Cardiac fibroblast (primary cell): ENCODE measurements around the gene HIVEP2.

Source experiments
- DNase-seq, 2 donors: peaks; one replicate each; pipeline versions ENCODE4 v3.0.0 to v3.0.0-alpha.2; 2010; ENCODE audit warnings: low read depth in 2 of 2
- H3K4me3 ChIP-seq, 2 donors: replicated peaks in 1 of 2; 1 replicate in 1 of 2; 2 replicates in 1 of 2; pipeline ENCODE4 v1.5.1; 2011; ENCODE audit warnings: low read depth in 2 of 2, low read length in 2 of 2, mild to moderate bottlenecking in 2 of 2, moderate library complexity in 1 of 2
- TF ChIP-seq, protein P1 (sequence below): IDR thresholded peaks from one replicate; pipeline ENCODE4 v1.5.1; 2011; ENCODE audit warnings: low read depth, mild to moderate bottlenecking, low read length, inconsistent platforms

HIVEP2 gene

DNA sequence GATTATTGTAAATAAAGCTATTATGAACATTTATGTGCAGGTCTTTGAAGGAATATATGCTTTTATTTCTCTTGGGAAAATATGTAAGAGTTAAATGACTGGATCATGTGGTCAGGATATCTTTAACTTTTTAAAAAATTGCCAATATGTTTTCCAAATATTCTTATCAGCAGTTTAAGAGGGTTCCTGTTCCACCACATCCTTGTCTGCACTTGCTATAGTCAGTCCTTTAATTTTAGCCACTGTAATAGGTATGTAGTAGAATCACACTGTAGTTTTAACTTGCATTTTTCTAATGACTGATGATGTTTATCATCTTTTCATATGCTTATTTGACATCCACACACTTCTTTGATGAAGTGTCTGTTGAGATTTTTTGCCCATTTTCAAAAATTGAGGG lies 23.6 kb upstream of the HIVEP2 start:
- TF ChIP-seq, protein P1, sequence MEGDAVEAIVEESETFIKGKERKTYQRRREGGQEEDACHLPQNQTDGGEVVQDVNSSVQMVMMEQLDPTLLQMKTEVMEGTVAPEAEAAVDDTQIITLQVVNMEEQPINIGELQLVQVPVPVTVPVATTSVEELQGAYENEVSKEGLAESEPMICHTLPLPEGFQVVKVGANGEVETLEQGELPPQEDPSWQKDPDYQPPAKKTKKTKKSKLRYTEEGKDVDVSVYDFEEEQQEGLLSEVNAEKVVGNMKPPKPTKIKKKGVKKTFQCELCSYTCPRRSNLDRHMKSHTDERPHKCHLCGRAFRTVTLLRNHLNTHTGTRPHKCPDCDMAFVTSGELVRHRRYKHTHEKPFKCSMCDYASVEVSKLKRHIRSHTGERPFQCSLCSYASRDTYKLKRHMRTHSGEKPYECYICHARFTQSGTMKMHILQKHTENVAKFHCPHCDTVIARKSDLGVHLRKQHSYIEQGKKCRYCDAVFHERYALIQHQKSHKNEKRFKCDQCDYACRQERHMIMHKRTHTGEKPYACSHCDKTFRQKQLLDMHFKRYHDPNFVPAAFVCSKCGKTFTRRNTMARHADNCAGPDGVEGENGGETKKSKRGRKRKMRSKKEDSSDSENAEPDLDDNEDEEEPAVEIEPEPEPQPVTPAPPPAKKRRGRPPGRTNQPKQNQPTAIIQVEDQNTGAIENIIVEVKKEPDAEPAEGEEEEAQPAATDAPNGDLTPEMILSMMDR: no peak
- DNase-seq: no peak
- no peak overlapping the region for H3K4me3 ChIP-seq

DNA sequence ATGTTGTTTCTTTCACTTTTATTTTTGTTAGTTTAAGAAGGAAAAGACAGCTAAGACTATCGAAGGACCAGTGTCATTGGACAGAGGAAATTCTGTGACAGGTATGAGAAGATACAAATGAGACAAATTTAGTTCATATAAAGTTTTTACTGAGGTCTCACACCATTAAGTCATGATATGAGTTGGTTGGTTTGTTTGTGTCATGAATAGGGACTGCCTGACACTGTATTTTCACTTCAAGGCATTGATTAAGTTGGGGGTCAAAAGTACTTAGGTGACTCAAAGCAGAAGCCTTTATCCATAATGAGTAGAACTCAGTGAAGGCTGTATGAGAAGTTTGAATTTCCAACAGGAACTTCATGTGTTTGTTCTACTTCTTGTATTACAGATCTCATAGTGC lies 21.3 kb upstream of the HIVEP2 start:
- no peak overlapping the region for H3K4me3 ChIP-seq
- TF ChIP-seq, protein P1: no peak
- DNase-seq: no peak

DNA sequence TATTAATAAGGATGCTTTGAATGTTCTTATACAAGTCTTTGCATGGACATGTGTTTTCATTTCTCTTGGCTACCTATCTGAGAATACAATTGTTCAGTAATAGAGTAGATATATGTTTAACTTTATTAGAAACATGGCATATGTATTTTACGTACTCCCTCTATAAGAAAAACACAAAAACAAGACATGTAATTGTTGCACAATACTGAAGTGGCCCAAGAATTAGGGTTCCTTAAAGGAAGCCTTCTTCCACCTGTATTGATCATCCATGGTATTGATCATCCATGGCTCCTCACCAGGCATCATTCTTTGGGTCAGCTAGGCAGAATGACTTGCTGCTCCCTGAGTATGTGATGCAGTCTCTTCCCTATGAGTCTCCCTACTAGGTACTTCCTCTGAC lies 20.2 kb upstream of the HIVEP2 start:
- no peak for DNase-seq
- TF ChIP-seq, protein P1: no peak
- no peak overlapping the region for H3K4me3 ChIP-seq

DNA sequence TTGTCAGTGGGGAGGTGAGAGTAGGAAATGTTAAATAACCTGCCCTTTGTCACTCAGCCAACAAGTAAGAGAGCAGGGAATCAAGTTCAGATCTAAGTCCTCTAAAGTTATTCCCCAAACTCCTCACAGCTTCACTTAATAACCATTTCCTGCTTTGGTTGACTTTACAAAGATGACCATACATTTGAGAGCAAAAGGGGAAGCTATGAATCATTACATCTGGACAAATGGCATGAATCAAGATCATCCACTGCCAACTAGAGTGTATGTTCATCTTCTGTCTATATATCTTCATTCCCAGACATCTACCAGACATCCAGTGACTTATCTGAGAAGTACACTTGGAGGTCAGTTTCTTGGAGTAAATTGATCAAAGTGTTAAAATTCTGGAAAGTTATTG lies 15.1 kb upstream of the HIVEP2 start:
- no peak overlapping the region for H3K4me3 ChIP-seq
- peak; percentile 36 to 83 for DNase-seq
- TF ChIP-seq, protein P1: no peak

DNA sequence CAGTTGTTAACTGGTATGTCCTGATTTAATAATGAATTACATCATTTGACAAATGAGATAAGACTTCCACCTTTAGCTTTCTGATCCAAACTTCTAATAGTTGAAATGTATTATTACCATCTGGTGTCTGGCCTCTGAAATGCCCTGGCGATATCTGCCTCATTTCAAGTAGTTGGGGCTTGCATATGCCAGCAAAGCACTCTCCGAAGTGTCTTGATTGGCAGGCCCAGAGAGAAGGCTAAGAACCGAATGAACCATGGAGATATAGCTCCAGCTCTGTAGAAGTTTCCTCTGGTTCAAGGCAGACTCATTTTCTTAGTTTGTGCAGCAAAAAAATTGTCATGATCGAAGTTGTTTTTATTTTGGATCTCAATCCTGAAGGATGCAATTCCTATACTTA lies 13.4 kb upstream of the HIVEP2 start:
- DNase-seq: no peak
- TF ChIP-seq, protein P1: no peak
- H3K4me3 ChIP-seq: no peak overlapping the region

DNA sequence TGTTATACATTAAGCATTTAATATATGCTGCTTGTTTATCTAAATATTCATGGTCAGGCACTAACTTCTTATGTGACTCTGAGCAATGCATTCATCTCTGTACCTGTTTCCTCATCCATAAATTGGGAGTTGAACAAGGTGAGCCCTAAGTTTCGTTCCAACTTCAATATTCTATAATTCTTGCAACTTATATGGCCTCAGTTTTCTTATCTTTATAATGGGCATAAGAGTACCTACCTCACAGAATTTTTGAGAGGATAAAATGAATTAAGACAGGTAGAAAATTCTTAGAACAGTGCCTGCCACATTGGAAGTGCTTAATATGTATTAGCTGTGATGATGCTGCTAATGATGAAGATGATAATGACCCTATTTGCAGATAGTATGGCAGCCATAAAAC lies 11.8 kb upstream of the HIVEP2 start:
- TF ChIP-seq, protein P1: no peak
- no peak for DNase-seq
- no peak overlapping the region for H3K4me3 ChIP-seq

DNA sequence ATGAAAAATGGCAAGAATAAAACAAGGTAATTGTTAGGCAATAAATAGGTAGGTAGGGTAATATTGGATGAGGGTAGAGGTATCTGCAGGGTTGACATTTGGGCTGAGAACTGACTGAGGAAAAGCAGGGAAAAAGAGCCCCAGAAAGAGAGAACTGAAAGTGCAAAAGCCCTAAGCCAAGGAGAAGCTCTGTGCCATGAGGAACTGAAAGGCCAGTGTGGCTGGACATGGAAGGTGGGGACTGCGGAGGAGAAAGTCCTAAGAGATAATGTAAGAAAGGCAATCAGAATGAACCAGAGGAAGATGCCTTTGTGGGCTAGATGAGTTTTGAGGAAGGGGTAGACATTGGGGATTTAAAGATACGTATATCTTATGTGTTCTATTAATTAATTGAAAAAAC lies 9.9 kb upstream of the HIVEP2 start:
- TF ChIP-seq, protein P1: no peak
- no peak overlapping the region for H3K4me3 ChIP-seq
- no peak for DNase-seq
